Stimulated activated CD8-positive, alpha-beta memory T cell treated with anti-CD3 and anti-CD28 coated beads, Interleukin-12 subunit alpha, Interleukin-12 subunit beta, amount 100 ng/mL, for 1 hour (primary cell): ENCODE results near the gene ARHGAP4.

ENCODE experiments used
- DNase-seq: peaks from one replicate; pipeline ENCODE4 v3.0.0-alpha.2; 2020; ENCODE audit warnings: low read depth

ARHGAP4 gene

GRCh38 chrX:153963546-153963945 lies 37.5 kb upstream of the ARHGAP4 start:
- DNase-seq, result no peak

DNA sequence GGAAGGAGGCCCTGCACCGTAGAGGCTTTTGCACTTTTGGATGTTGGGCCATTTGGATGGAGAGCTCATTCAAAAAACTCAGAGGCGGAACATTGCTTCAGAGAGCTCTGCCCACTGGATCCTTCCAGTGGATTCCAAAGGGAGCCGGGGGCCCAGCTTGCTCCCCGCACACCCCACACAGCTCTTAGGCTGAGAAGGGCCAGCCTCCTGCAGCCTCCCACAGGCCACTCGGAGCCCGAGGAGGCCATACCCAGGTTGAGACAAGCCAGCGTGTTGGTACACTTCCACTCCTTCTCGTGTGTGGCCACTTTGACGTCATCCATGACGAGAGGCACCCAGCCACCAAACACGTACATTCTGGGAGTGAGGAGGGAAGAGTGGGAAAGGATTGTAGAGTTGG lies 35.2 kb upstream of the ARHGAP4 start:
- DNase-seq, result no peak

DNA sequence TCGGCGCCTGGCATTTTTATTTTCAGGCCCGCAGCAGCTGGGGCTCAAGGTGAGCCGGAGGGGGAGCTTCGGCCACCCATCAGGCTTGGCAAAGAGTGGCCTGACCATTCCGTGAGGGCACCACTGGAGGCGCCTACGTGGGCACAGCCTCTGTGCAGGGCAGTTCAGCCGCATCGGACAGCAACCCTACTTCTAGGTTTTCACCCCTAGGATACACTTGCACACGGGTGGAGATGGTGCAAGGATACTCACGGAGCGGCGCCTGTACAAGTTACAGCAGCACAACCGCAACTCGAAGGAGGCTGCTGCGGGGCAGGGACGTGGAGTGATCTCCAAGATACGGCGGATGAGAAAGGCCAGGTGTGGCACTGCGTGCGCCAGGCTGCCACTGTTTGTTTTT lies 34.7 kb upstream of the ARHGAP4 start:
- no peak for DNase-seq

DNA sequence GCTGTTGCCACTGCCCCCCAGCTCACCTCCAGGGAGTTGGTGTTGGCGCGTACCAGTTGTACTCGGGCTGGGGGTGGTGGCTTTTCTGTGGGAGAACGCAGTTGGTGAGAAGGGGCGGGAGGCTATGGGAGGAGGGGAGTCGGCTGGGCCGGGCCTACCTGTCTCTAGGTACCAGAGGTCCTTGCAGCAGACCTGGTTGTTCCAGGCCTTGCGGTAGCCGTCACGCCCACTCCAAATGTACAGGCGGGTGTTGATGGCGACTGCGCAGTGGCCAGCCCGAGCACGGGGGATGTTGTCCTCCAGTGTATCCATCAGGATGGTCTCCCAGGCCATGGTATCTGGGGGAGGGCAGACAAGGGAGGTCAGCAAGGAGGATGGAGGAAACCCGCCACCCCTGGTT lies 34.0 kb upstream of the ARHGAP4 start:
- DNase-seq, result no peak

DNA sequence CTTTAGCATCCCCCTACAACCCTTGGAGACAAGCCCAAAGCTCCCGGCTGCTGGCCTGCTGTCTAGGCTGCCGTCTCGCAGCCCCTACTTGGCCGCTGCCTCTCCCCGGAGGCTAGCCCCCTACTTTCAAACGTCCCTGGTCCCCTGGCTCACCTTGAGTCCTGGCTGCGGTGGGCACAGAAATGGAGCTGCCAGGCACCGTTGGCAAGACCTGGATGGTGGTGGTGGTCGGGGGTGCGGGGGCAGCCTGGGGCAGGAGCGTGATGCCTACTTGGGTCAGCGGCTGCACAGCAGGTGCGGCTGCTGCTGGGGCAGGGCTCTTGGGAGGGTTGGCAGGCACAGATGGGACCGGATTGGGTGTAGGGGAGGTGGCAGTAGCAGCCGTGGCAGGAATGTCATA lies 33.6 kb upstream of the ARHGAP4 start:
- DNase-seq, result no peak

- DNase-seq, result no peak
Measured at GRCh38 chrX:153958605-153959004, 32.5 kb upstream of the ARHGAP4 start.

DNA sequence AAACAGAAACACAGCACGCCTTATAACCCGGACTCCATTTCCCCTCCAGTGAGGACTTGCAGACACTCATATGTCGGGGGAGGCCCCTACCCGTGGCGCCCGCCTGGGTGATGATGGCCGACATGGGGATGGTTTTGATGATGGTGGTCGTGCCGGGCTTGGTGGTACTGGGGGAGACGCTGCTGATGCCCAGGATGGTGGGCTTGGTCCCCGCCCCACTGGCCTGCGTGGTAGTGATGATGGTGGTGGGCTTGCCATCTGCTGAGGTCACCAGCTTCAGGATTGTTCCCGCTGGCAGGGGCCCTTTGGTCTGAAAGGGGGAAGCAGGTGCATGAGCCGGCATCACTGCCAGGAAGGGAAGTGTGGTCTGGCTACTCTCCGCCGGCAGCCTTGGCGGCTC lies 31.2 kb upstream of the ARHGAP4 start:
- no peak for DNase-seq

DNA sequence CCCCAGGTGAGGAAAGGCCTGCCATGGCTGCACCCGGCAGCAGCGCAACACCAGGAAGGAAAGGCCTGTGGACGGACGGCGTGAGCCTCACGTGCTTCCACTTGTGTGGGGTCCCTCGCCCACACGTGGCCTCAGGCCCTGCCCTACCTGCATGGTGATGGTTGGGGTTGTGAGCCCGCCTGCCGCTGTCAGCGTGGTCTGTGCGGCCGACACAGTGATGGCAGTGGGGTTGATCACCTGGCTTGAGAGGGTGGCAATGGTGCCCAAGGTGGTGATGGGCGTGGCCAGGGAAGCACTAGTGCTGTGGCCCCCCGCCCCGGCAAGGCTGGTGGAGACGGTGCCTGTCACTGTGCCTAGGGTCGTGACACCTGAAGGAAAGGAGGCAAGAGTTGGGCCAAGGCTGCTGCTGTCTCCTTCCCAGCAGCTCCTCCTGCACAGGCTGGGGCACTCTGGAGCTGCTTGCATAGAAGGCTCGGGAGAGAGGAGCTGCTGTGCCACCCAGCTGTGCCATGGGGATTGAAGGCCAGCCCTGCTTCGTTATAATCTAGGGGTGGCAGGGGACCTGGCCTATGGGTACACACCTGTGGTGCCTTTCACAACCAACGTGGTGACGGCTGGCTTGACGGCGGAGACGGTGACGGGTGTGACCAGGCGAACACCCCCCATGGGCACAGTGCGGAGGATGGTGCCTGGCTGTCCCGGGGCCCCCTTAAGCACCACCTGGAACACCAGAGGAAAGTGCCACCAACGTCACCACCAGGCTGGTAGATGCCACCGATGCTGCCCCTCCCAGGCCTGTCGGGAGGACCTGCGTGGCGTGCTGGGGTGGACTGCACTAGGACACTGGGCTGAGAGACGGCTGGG lies 30.2 kb upstream of the ARHGAP4 start:
- DNase-seq, result no peak

- DNase-seq, result no peak
Measured at GRCh38 chrX:153955228-153955732, 29.2 kb upstream of the ARHGAP4 start.

- DNase-seq, result no peak
Measured at GRCh38 chrX:153954558-153955227, 28.6 kb upstream of the ARHGAP4 start.

- DNase-seq, result no peak
Measured at GRCh38 chrX:153953892-153954557, 28.0 kb upstream of the ARHGAP4 start.

GRCh38 chrX:153953342-153953830 lies 27.3 kb upstream of the ARHGAP4 start:
- peak; percentile 57 for DNase-seq

DNA sequence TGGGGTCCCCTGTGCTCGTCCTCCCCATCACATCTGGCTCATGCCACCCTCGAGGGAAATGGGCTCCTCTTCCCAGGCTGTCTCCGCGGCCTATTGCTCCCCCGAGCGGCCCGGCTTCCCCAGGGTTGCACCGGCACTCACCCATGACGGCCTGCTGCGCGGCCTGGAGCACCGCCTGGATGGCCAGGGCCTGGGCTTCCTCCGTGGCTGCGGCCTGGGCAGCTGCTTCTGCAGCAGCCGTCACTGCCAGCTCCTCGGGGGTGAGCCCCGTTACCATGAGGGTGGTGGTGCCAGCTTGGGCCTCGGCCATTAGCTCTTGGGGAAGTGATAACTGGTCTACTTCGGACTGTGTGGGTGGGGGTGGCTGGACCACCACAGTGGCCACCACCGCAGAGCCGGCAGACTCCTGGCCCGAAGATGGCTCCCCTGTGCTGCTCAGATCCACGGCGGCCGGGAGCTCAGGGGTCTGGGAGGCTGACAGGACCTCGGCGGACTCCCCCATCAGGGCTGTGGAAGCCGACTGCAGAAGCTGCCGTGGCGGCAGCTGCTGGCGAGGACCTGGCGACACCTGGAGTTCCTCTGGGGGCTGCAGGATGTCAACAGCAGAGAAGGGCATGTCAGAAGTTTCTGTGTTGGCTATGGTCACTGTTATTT lies 26.4 kb upstream of the ARHGAP4 start:
- no peak for DNase-seq

- no peak for DNase-seq
Measured at GRCh38 chrX:153951683-153952372, 25.8 kb upstream of the ARHGAP4 start.

DNA sequence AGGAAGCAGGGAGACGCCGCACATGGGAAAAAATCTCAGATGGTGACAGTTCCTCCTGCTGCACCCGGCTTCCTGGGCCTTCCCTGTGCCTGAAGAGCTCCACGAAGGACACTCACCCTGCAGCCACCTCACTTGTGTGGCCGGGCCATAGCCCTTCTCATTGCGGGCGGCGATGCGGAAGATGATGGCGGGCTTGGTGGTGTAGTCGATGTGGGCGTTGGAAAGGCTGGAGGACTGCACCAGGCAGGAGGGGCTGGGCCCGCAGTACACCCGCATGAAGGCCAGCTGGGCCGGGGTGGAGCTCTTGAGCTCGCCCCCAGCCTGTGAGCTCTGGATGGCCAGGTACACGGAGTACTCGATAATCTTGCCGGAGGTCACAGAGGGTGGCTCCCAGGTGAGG lies 24.1 kb upstream of the ARHGAP4 start:
- no peak for DNase-seq

DNA sequence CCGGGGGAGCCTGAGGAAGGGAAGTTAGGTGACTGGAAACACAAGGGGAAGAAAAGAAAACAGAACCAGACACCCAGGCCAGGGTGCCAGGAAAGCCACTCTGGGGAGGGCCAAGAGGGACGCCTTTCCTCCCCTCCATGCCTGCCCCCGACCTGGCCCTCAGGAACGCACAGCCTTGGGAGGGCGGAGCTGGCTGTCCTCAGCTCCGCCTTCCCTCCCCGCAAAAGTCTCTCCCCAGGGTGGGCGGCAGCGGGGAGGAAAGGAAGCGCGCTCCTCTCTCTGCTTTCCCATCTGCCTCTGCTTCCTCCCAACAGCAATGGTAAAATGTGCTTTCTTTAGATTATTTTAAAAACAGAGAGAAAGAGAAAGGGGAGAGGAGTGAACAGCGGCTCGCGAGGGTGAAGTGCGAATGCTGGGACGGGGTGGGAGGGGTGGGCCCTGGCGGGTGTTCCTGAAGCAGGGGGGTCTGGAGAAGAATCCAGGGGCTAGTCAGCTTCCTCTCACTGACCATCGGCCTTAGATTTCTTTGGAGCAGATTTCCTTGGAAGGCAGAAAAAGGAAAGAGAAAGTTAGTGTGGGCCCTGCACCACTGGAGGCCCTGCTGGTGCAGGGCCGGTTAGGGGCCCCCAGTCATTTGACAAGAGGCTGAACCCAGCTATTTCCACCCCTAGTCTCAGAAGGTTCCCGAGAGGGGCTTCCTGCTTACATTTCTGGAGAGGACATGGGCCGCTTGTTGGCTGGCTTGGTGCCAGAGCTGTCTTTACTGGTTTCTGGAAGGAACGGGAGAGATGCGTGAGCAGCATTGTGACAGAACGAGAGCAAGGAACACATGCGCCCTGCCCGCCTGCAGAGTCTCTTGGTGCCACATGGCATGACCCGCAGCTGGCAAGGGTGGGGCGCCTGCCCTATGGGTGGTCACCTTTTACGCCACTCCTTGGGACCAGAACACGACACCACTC lies 23.1 kb upstream of the ARHGAP4 start:
- DNase-seq, result no peak

- DNase-seq, result no peak
Measured at GRCh38 chrX:153948002-153948466, 22.0 kb upstream of the ARHGAP4 start.

DNA sequence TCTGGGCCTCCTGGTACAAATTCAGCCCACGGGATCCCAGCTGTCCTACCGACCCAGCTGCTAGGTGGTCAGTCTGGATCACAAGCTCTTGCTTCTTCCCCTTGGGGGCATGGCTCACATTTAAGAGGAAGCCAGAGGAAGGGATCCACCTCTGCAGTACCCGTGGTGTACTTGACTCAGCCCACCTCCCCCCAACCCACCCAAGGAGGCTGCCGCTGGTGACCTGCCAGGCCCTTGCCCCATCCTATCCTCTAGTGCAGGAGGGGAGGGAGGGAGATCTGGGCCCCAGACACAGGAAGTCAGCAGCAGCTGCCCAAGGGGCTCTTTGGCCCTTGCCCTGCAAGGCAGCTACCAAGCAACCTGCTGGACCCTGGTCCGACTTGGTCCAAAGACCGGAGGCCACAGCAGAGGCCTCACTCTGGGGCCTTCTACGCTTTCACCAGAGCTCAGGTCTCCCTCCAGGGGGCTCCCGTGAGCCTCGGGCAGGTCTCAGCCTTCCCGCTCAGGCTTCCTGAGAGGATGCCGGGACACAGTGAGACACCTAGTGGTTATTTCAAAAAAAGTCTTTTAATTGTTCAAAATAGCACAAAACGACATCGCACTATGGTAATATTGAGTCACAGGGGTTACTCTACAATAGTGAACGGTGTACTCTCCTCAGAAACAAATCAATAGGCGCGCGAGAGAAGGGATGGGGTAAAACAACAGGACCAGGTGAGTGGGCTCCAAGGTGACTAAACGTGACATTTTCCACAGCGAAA lies 21.1 kb upstream of the ARHGAP4 start:
- DNase-seq, result peak; percentile 57
